HG03159 (cell line): Measurements from ENCODE around the gene ADGRD1.
"Not testable (repeated sequence)": the region's sequence is repeated elsewhere in the genome, so short reads cannot be mapped to it uniquely, and the experiment has no call there.

Experiments
- ATAC-seq: cut with Tn5 transposase; IDR thresholded peaks from one replicate; pipeline ENCODE4 v1.9.1; 2021; ENCODE audit warnings: mild to moderate bottlenecking, moderate library complexity; ENCODE audit not compliant: unreplicated experiment

The ADGRD1 gene

GRCh38 chr12:131113568-131114270 lies 160.0 kb downstream of the ADGRD1 start:
- no peak for ATAC-seq

- ATAC-seq: no peak
Measured at GRCh38 chr12:131114271-131114670, 160.6 kb downstream of the ADGRD1 start.

GRCh38 chr12:131114942-131115584 lies 161.4 kb downstream of the ADGRD1 start:
- no peak for ATAC-seq

- no peak for ATAC-seq
Measured at GRCh38 chr12:131115766-131116467, 162.2 kb downstream of the ADGRD1 start.

GRCh38 chr12:131116468-131117117 lies 162.9 kb downstream of the ADGRD1 start:
- ATAC-seq: no peak

GRCh38 chr12:131117438-131118245 lies 163.9 kb downstream of the ADGRD1 start:
- no peak for ATAC-seq

- ATAC-seq: no peak
Measured at GRCh38 chr12:131118371-131118770, 164.7 kb downstream of the ADGRD1 start.

- ATAC-seq: not testable (repeated sequence)
Measured at GRCh38 chr12:131119345-131119744, 165.6 kb downstream of the ADGRD1 start.

- ATAC-seq: no peak
Measured at GRCh38 chr12:131119936-131120335, 166.2 kb downstream of the ADGRD1 start.

GRCh38 chr12:131120831-131121271 lies 167.1 kb downstream of the ADGRD1 start:
- no peak for ATAC-seq

GRCh38 chr12:131121705-131122405 lies 168.1 kb downstream of the ADGRD1 start:
- ATAC-seq: no peak

- no peak for ATAC-seq
Measured at GRCh38 chr12:131122631-131123030, 168.9 kb downstream of the ADGRD1 start.

- no peak for ATAC-seq
Measured at GRCh38 chr12:131123817-131124216, 170.1 kb downstream of the ADGRD1 start.

- no peak for ATAC-seq
Measured at GRCh38 chr12:131124487-131125280, 171.0 kb downstream of the ADGRD1 start.

- no peak for ATAC-seq
Measured at GRCh38 chr12:131126662-131127173, 173.0 kb downstream of the ADGRD1 start.

- no peak for ATAC-seq
Measured at GRCh38 chr12:131128556-131128955, 174.8 kb downstream of the ADGRD1 start.

- ATAC-seq: not testable (repeated sequence)
Measured at GRCh38 chr12:131128966-131129619, 175.4 kb downstream of the ADGRD1 start.

GRCh38 chr12:131129839-131130238 lies 176.1 kb downstream of the ADGRD1 start:
- no peak for ATAC-seq
